NT2/D1 (cell line): ENCODE measurements around the gene IL22RA1.

ENCODE experiments used
- YY1 ChIP-seq: IDR thresholded peaks from 2 replicates; pipeline ENCODE4 v1.6.1; 2011; ENCODE audit not compliant: insufficient read length, insufficient read depth
- ZNF274 ChIP-seq: IDR thresholded peaks from 2 replicates; pipeline ENCODE4 v1.6.1; 2011; ENCODE audit warnings: mild to moderate bottlenecking, low read depth, low read length

- TF ChIP-seq YY1, result no peak
- TF ChIP-seq ZNF274, result no peak
Observed at GRCh38 chr1:24103879-24104278, 39.1 kb downstream of the IL22RA1 start.
